ENCODE results near the gene MDM2.

- no peak for TF ChIP-seq CTCF (conservative IDR thresholded peaks at IDR 0.05)
- TF ChIP-seq ZFX (IDR thresholded peaks at IDR 0.05) = no peak
These were observed 17.1 kb upstream of the MDM2 start for GRCh38 chr12:68790952-68791234.

Measured in C4-2B (cell line).